LNCaP clone FGC (cell line): ENCODE results near the gene ACSBG1.

Experiments used
- DNase-seq: peaks from one replicate; pipeline ENCODE4 v3.0.0-alpha.2; 2011; ENCODE audit warnings: low read depth
- H3K4me3 ChIP-seq: 2 replicates; pipeline ENCODE4 v1.5.1; 2011; ENCODE audit warnings: mild to moderate bottlenecking, low read depth, low read length, control low read depth
- TF ChIP-seq, protein P1 (sequence below): IDR thresholded peaks from 2 replicates; pipeline ENCODE4 v1.5.1; 2012; ENCODE audit warnings: mild to moderate bottlenecking; ENCODE audit not compliant: control insufficient read depth, insufficient read depth; ENCODE audit errors: extremely low read depth

ACSBG1 gene

GRCh38 chr15:78193731-78194567 lies 40.4 kb downstream of the ACSBG1 start:
- DNase-seq, result no peak
- TF ChIP-seq, protein P1, sequence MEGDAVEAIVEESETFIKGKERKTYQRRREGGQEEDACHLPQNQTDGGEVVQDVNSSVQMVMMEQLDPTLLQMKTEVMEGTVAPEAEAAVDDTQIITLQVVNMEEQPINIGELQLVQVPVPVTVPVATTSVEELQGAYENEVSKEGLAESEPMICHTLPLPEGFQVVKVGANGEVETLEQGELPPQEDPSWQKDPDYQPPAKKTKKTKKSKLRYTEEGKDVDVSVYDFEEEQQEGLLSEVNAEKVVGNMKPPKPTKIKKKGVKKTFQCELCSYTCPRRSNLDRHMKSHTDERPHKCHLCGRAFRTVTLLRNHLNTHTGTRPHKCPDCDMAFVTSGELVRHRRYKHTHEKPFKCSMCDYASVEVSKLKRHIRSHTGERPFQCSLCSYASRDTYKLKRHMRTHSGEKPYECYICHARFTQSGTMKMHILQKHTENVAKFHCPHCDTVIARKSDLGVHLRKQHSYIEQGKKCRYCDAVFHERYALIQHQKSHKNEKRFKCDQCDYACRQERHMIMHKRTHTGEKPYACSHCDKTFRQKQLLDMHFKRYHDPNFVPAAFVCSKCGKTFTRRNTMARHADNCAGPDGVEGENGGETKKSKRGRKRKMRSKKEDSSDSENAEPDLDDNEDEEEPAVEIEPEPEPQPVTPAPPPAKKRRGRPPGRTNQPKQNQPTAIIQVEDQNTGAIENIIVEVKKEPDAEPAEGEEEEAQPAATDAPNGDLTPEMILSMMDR, result no peak
- no peak overlapping the region for H3K4me3 ChIP-seq

GRCh38 chr15:78192826-78193594 lies 41.4 kb downstream of the ACSBG1 start:
- no peak for DNase-seq
- TF ChIP-seq, protein P1, result no peak
- no peak overlapping the region for H3K4me3 ChIP-seq

DNA sequence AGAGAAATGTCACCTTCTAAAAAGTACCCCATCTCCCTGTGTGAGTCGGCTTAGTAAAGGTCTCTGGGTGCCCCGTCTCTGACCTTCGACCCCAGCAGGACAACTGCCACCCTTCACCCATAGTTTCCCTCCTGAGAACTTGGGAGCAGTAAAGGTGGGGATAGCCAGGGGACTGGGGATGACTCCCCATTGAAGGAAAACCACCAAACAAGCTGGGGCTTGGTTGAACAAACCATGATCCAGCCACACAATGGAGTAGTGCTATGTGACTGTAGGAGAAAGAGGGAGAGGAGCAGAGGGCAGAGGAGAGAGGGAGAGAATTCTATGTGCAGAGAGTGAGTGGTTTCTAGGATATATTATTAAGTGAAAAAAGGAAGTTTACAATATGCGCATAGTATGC lies 51.5 kb downstream of the ACSBG1 start:
- H3K4me3 ChIP-seq, result no peak overlapping the region
- TF ChIP-seq, protein P1, result no peak
- no peak for DNase-seq

- no peak overlapping the region for H3K4me3 ChIP-seq
- TF ChIP-seq, protein P1, result no peak
- DNase-seq, result no peak
Observed at GRCh38 chr15:78182336-78182700, 52.0 kb downstream of the ACSBG1 start.

- DNase-seq, result no peak
- TF ChIP-seq, protein P1, result no peak
- no peak overlapping the region for H3K4me3 ChIP-seq
Observed at GRCh38 chr15:78179906-78180305, 54.5 kb downstream of the ACSBG1 start.

DNA sequence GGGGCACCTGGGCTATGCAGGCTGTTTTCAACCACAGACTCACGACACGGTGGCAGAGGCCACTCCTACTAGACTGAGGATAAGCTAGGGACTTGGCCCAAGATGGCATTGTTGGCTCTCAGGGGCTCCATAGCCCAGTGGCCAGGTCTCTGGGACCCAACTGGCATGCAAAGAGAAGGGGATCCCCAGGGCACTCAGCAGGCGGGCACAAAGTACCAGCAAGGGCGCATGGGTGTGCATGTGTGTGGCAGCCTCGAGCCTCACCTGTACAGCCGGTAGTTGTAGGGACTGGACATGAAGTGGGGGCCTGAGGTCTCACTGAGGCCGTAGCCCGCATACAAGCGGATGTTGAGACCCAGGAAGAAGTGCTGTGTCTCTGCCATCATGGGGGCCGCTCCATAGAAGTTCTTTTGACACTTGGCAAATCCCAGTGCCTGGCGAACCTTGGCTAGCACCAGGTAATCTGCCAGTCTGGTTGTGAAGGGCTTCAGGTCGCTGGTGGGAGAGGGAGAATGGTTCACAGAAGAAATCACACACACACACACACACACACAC lies 55.0 kb downstream of the ACSBG1 start:
- no peak for DNase-seq
- H3K4me3 ChIP-seq, result no peak overlapping the region

More for the DNA sequence above, 55.0 kb downstream of the ACSBG1 start:
- TF ChIP-seq, protein P1, result no peak
